KMS-11 (cell line): ENCODE data around the gene KIF18A.

Experiments
- H2AFZ ChIP-seq: fragments of 200-600 bp; sonication (generic); 2 replicates; pipeline ENCODE4 v1.6.1; 2016; ENCODE audit warnings: antibody characterized with exemption, mixed run types, low read depth
- H3K27ac ChIP-seq: fragments of 200-600 bp; sonication (generic); 2 replicates; pipeline ENCODE4 v1.6.1; 2016; ENCODE audit warnings: mild to moderate bottlenecking, mixed run types
- H3K27me3 ChIP-seq: fragments of 200-600 bp; sonication (generic); 2 replicates; pipeline ENCODE4 v1.6.1; 2017; ENCODE audit warnings: mild to moderate bottlenecking, low read depth, mixed run types, moderate library complexity; ENCODE audit not compliant: insufficient read depth
- H3K36me3 ChIP-seq: fragments of 200-600 bp; sonication (generic); 2 replicates; pipeline ENCODE4 v1.6.1; 2017; ENCODE audit warnings: mild to moderate bottlenecking, mixed run types; ENCODE audit not compliant: insufficient read depth
- H3K4me1 ChIP-seq: fragments of 200-600 bp; sonication (generic); 2 replicates; pipeline ENCODE4 v1.6.1; 2016; ENCODE audit warnings: mild to moderate bottlenecking, low read depth, mixed run types; ENCODE audit not compliant: poor library complexity, severe bottlenecking
- H3K4me2 ChIP-seq: fragments of 200-600 bp; sonication (generic); 2 replicates; pipeline ENCODE4 v1.7.0; 2016; ENCODE audit warnings: mild to moderate bottlenecking, mixed run types
- H3K4me3 ChIP-seq: fragments of 200-600 bp; sonication (generic); IDR thresholded peaks from 2 replicates; pipeline ENCODE4 v1.6.1; 2017; ENCODE audit warnings: low read depth, low read length, mixed read lengths; ENCODE audit not compliant: insufficient read depth
- H3K79me2 ChIP-seq: fragments of 200-600 bp; sonication (generic); 2 replicates; pipeline ENCODE4 v1.6.1; 2016; ENCODE audit warnings: low read depth, mixed run types; ENCODE audit not compliant: insufficient read depth
- H3K9ac ChIP-seq: fragments of 200-600 bp; sonication (generic); 2 replicates; pipeline ENCODE4 v1.6.1; 2016; ENCODE audit warnings: mild to moderate bottlenecking, mixed run types
- H4K20me1 ChIP-seq: fragments of 200-600 bp; sonication (generic); 2 replicates; pipeline ENCODE4 v1.6.1; 2016; ENCODE audit warnings: mild to moderate bottlenecking, mixed run types; ENCODE audit not compliant: insufficient read depth
- TF ChIP-seq, protein P1 (sequence below): fragments of 200-600 bp; sonication (generic); conservative IDR thresholded peaks from 2 replicates; pipeline ENCODE4 v1.6.1; 2017; ENCODE audit warnings: low read depth, mild to moderate bottlenecking, antibody characterized with exemption, low read length, moderate library complexity, mixed read lengths

The KIF18A gene

DNA sequence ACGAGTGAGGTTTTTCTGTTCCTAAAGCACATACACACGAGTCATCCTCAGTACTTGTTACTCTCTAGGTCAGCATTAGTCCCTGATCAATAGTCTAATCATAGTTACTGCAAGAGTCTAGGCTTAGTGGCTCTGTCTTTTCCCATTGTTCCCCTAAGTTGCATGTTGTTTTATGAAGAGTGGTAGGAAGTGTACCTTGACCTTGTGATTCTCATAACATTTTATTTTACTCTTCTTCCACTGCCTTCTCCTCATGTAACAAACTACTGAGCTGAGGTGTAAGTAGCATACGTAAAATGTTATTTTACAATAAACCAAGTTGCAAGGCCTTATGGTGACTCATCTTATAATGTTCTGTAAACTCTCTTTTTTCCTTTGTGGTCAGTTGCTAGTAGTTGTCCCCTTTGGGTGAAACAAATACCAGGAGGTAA, 15.2 kb upstream of the KIF18A start:
- H3K4me3 ChIP-seq = no peak overlapping the region
- no peaks in the 10 kb centered on the region for H3K4me1 ChIP-seq
- H3K27ac ChIP-seq = no peak overlapping the region
- no peak overlapping the region for H3K9ac ChIP-seq
- H3K79me2 ChIP-seq = no peaks in the 10 kb centered on the region
- TF ChIP-seq, protein P1, sequence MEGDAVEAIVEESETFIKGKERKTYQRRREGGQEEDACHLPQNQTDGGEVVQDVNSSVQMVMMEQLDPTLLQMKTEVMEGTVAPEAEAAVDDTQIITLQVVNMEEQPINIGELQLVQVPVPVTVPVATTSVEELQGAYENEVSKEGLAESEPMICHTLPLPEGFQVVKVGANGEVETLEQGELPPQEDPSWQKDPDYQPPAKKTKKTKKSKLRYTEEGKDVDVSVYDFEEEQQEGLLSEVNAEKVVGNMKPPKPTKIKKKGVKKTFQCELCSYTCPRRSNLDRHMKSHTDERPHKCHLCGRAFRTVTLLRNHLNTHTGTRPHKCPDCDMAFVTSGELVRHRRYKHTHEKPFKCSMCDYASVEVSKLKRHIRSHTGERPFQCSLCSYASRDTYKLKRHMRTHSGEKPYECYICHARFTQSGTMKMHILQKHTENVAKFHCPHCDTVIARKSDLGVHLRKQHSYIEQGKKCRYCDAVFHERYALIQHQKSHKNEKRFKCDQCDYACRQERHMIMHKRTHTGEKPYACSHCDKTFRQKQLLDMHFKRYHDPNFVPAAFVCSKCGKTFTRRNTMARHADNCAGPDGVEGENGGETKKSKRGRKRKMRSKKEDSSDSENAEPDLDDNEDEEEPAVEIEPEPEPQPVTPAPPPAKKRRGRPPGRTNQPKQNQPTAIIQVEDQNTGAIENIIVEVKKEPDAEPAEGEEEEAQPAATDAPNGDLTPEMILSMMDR = no peak
- H4K20me1 ChIP-seq = no peaks in the 10 kb centered on the region
- no peaks in the 10 kb centered on the region for H3K27me3 ChIP-seq
- H3K36me3 ChIP-seq = no peaks in the 10 kb centered on the region; the same call in 1 of the 2 replicates
- H2AFZ ChIP-seq = no peak overlapping the region
- H3K4me2 ChIP-seq = no peak overlapping the region

DNA sequence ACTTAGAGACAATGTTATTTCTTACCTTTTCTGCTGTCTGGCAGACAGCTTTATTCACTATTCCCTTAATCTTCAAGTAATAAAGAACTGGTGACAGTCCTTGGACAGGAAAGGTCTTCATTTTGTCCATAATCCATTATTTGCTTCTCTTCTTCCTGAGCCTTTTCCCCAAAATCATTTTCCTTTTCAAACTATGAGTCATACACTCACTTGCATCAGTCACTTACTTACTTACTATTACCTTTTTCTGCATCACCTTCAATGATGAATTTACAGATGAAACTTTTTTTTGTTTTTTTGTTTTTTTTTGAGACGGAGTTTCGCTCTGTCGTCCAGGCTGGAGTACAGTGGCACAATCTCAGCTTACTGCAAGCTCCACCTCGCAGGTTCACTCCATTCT, 9.8 kb upstream of the KIF18A start:
- no peaks in the 10 kb centered on the region for H3K4me1 ChIP-seq
- TF ChIP-seq, protein P1 = no peak

DNA sequence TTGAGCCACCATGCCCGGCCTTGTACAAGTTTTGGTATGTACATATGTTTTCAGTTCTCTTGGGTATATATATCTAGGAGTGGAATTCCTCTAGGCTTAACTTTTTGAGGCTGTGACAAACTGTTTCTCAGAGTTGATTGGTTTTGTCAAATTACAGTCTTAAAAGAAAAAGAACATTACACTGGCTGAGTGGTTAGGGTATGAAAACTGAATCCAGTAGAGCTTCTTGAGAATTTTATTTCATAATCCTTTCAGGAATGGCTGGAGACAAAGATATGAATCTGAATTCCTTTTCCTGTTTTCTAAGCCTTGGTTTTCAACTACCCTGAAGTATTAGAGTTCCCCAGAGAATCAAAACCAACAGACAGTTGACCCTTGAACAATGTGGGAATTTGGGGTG, 6.8 kb upstream of the KIF18A start:
- H3K4me2 ChIP-seq = no peak overlapping the region
- no peak overlapping the region for H3K9ac ChIP-seq
- peaks cover 10% of the 10 kb centered on the region for H3K4me1 ChIP-seq
- 0 out of 2 replicates have a peak, but pooled peaks cover 5% of the 10 kb centered on the region for H3K36me3 ChIP-seq
- peaks cover 30% of the 10 kb centered on the region; the same call in 1 of the 2 replicates for H3K79me2 ChIP-seq
- no peak overlapping the region for H3K27ac ChIP-seq
- H2AFZ ChIP-seq = no peak overlapping the region
- no peaks in the 10 kb centered on the region for H4K20me1 ChIP-seq
- H3K27me3 ChIP-seq = no peaks in the 10 kb centered on the region
- no peak overlapping the region for H3K4me3 ChIP-seq
- TF ChIP-seq, protein P1 = no peak

More for the DNA sequence above, 9.8 kb upstream of the KIF18A start:
- H3K27me3 ChIP-seq = no peaks in the 10 kb centered on the region
- H3K4me3 ChIP-seq = no peak overlapping the region
- no peak overlapping the region for H2AFZ ChIP-seq
- H3K9ac ChIP-seq = no peak overlapping the region
- H3K27ac ChIP-seq = no peak overlapping the region
- H3K79me2 ChIP-seq = 0 out of 2 replicates have a peak, but pooled peaks cover 7% of the 10 kb centered on the region
- H4K20me1 ChIP-seq = no peaks in the 10 kb centered on the region
- no peak overlapping the region for H3K4me2 ChIP-seq
- peaks cover 5% of the 10 kb centered on the region; the same call in 1 of the 2 replicates for H3K36me3 ChIP-seq

DNA sequence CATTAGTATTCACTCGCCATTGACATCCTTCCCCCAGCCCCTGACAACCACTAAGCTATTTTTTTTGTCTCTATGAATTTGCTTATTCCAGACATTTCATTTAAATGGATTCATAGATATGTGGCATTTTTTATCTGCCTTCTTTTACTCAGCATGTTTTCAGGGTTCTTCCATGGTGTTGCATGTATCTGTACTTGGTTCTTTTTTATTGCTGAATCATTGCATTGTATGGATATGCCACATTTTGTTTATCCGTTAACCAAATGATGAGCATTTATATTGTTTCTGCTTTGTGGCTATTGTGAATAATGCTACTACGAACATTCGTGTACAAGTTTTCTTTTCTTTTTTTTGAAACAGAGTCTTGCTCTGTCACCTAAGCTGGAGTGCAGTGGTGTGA, 6.2 kb upstream of the KIF18A start:
- H3K79me2 ChIP-seq = peaks cover 32% of the 10 kb centered on the region; the same call in 1 of the 2 replicates
- no peaks in the 10 kb centered on the region for H4K20me1 ChIP-seq
- H3K4me1 ChIP-seq = peaks cover 16% of the 10 kb centered on the region
- no peak overlapping the region for H3K4me2 ChIP-seq
- H2AFZ ChIP-seq = no peak overlapping the region
- 0 out of 2 replicates have a peak, but pooled peaks cover 5% of the 10 kb centered on the region for H3K36me3 ChIP-seq
- H3K9ac ChIP-seq = no peak overlapping the region
- H3K27me3 ChIP-seq = no peaks in the 10 kb centered on the region
- TF ChIP-seq, protein P1 = no peak
- H3K4me3 ChIP-seq = no peak overlapping the region
- no peak overlapping the region for H3K27ac ChIP-seq
